DMS114 treated with DMSO at 0.1 percent for 48 hours (cell line): ENCODE data around the gene KCNMA1.

Experiments
- DNase-seq: peaks from one replicate; lab custom pipeline; 2025; ENCODE audit not compliant: unreplicated experiment; lab: John Stamatoyannopoulos, UW

The KCNMA1 gene

GRCh38 chr10:76973091-76974016, 664.3 kb downstream of the KCNMA1 start:
- DNase-seq, result no peak

- no peak for DNase-seq
Observed at GRCh38 chr10:76972541-76972940, 665.1 kb downstream of the KCNMA1 start.

GRCh38 chr10:76971547-76972170, 665.9 kb downstream of the KCNMA1 start:
- no peak for DNase-seq

- no peak for DNase-seq
Observed at GRCh38 chr10:76970711-76971519, 666.7 kb downstream of the KCNMA1 start.

- DNase-seq, result no peak
Observed at GRCh38 chr10:76969366-76969948, 668.2 kb downstream of the KCNMA1 start.

- DNase-seq, result no peak
Observed at GRCh38 chr10:76968483-76968882, 669.1 kb downstream of the KCNMA1 start.

- no peak for DNase-seq
Observed at GRCh38 chr10:76962851-76963250, 674.8 kb downstream of the KCNMA1 start.

- DNase-seq, result no peak
Observed at GRCh38 chr10:76961841-76962240, 675.8 kb downstream of the KCNMA1 start.

GRCh38 chr10:76959111-76959510, 678.5 kb downstream of the KCNMA1 start:
- no peak for DNase-seq

GRCh38 chr10:76954838-76955237, 682.8 kb downstream of the KCNMA1 start:
- DNase-seq, result no peak

GRCh38 chr10:76950354-76950753, 687.3 kb downstream of the KCNMA1 start:
- DNase-seq, result no peak

- no peak for DNase-seq
Observed at GRCh38 chr10:76946270-76946669, 691.3 kb downstream of the KCNMA1 start.

- DNase-seq, result no peak
Observed at GRCh38 chr10:76945166-76945565, 692.4 kb downstream of the KCNMA1 start.

GRCh38 chr10:76944640-76945039, 693.0 kb downstream of the KCNMA1 start:
- DNase-seq, result no peak

GRCh38 chr10:76942628-76943416, 694.8 kb downstream of the KCNMA1 start:
- no peak for DNase-seq

- DNase-seq, result no peak
Observed at GRCh38 chr10:76939933-76940468, 697.6 kb downstream of the KCNMA1 start.

GRCh38 chr10:76937181-76937600, 700.4 kb downstream of the KCNMA1 start:
- DNase-seq, result no peak

GRCh38 chr10:76935941-76936613, 701.5 kb downstream of the KCNMA1 start:
- DNase-seq, result no peak

GRCh38 chr10:76928565-76928964, 709.0 kb downstream of the KCNMA1 start:
- DNase-seq, result no peak
